ENCODE measurements around the gene PLXNA4. TPM values are rescaled to one million over a fixed set of nuclear protein-coding genes. Genes with fewer than 3 reads are reported as not detected.

The PLXNA4 gene
- total and polyA plus RNA-seq, 12 donors: 0.83 to 17.0 (median 11.5) TPM

GRCh38 chr7:132608523-132608922 is 32.3 kb upstream of the PLXNA4 start:
- DNase-seq (no peak), ATAC-seq (no peak)
- intact Hi-C loops (cut with DNase I): no loop called here
- H3K27me3 ChIP-seq: no peaks in the 10 kb centered on the region
- no peak for TF ChIP-seq CTCF (IDR thresholded peaks at IDR 0.05)
- no peak overlapping the region for H3K4me3 ChIP-seq
- no peaks in the 10 kb centered on the region for H3K9me3 ChIP-seq
- no peaks in the 10 kb centered on the region for H3K36me3 ChIP-seq
- peaks cover 0 to 15% (median 0%) of the 10 kb centered on the region in 9 donors for H3K4me1 ChIP-seq
- 82 to 86% methylated on average over 5 of the region's 5 CpGs for WGBS, 2 donors
- no peak overlapping the region for H3K27ac ChIP-seq

DNA sequence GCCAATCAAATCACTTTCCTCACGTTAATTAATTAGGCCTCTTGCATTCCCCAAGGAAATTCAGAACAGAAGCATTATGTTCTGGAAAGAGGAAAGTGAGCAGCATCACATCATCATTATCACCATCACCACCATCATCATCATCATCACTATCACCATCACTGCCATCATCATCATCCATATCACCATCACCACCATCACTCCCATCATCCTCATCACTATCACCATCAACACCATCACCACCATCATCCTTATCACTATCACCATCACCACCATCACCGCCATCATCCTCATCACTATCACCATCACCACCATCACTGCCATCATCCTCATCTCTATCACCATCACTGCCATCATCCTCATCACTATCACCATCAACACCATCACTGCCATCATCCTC is 31.4 kb upstream of the PLXNA4 start:
- intact Hi-C loops (cut with DNase I): no loop called here
- no peak for DNase-seq
- Histone ChIP-seq H3K27ac (no peak overlapping the region), H3K4me3 (no peak overlapping the region), H3K4me1 (peaks cover 0 to 15% (median 0%) of the 10 kb centered on the region in 9 donors), H3K9me3 (no peaks in the 10 kb centered on the region), H3K27me3 (no peaks in the 10 kb centered on the region), H3K36me3 (no peaks in the 10 kb centered on the region)
- 81 to 85% methylated on average over 2 of the region's 2 CpGs for WGBS, 2 donors
- no peak for TF ChIP-seq CTCF (IDR thresholded peaks at IDR 0.05)
- ATAC-seq: no peak

DNA sequence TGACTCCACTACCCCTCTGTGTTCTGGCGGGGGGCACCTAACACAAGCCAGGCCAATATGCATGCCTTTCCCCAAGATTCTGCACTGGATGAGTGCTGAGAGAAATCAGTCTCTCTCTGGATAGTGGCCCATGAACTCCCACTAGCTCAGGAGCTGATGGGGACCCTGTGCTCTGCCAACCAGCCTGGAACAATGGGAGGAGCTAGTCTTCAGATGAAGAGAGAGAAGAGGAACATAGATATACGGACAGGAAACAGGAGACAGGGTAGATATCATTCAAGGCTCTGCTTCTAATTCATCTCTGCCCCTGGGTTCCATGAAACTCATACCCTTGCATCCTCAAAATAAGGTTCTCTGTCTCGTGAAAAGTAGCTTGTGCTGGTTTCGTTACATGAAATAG is 27.9 kb upstream of the PLXNA4 start:
- H3K27ac ChIP-seq: no peak overlapping the region
- H3K27me3 ChIP-seq: no peaks in the 10 kb centered on the region
- H3K36me3 ChIP-seq: no peaks in the 10 kb centered on the region
- TF ChIP-seq CTCF (IDR thresholded peaks at IDR 0.05): no peak
- no peak overlapping the region for H3K4me3 ChIP-seq
- intact Hi-C loops (cut with DNase I): no loop called here
- peak in 4 of 8 donors; percentile 27 to 90 (median 48) for ATAC-seq
- no peak for DNase-seq
- H3K4me1 ChIP-seq: peaks cover 0 to under 1% (median 0%) of the 10 kb centered on the region in 9 donors
- 62 to 72% methylated on average over 4 of the region's 4 CpGs for WGBS, 2 donors
- no peaks in the 10 kb centered on the region for H3K9me3 ChIP-seq

GRCh38 chr7:132603220-132603833 is 27.1 kb upstream of the PLXNA4 start:
- no peaks in the 10 kb centered on the region for H3K27me3 ChIP-seq
- H3K27ac ChIP-seq: no peak overlapping the region
- H3K4me3 ChIP-seq: no peak overlapping the region
- no peak for TF ChIP-seq CTCF (IDR thresholded peaks at IDR 0.05)
- no peaks in the 10 kb centered on the region for H3K4me1 ChIP-seq
- DNase-seq (no peak), ATAC-seq (no peak)
- 68 to 75% methylated on average over 6 of the region's 6 CpGs for WGBS, 2 donors
- no peaks in the 10 kb centered on the region for H3K36me3 ChIP-seq
- intact Hi-C loops (cut with DNase I): no loop called here
- no peaks in the 10 kb centered on the region for H3K9me3 ChIP-seq

Data from heart right ventricle (tissue), 16 donors.